ENCODE results near the gene DEFB121.

The DEFB121 gene, protein sequence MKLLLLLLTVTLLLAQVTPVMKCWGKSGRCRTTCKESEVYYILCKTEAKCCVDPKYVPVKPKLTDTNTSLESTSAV

DNA sequence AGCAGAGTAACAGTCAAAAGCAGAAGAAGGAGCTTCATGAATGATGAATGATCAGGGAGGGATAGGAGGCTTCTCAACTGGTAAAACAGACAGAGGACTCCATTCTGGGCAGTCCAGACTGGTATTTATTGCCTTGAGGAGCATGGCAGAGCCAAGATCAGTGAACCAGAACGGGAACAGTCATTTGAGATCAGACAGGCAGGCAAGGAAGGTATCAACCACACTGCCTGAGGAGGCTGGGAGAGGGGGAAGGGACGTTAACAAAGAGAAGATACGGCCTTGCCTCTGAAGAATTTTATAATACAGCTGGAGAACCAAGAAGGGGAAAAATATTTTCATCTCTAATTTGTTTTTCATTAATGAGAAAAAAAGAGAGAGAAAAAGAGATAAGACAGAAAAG lies at the start of gene DEFB121:
Gene DEFB121, minus strand, starts transcription at position 101 of the 400 bp plus-strand sequence. Its CDS starts 63 bp downstream, at position 38.
- no peaks in the 10 kb centered on the region for H3F3A ChIP-seq (ENCODE audit: insufficient read depth)
- no peaks in the 10 kb centered on the region for H4K20me1 ChIP-seq (ENCODE audit: low read depth, low read length)
- 0 out of 2 replicates have a peak, but pooled peaks cover 1% of the 10 kb centered on the region for H3K27me3 ChIP-seq (ENCODE audit: low read length)
- H3K9me3 ChIP-seq (ENCODE audit: insufficient read depth, low read length), result no peaks in the 10 kb centered on the region
- no peaks in the 10 kb centered on the region for H3K9me2 ChIP-seq (replicated peaks; ENCODE audit: insufficient read depth, low read length)
- H3K27ac ChIP-seq (ENCODE audit: low read depth, low read length), result no peak within 1 kb of the TSS
- H3K9ac ChIP-seq (ENCODE audit: low read length), result no peak within 1 kb of the TSS
- TF ChIP-seq, protein P1, sequence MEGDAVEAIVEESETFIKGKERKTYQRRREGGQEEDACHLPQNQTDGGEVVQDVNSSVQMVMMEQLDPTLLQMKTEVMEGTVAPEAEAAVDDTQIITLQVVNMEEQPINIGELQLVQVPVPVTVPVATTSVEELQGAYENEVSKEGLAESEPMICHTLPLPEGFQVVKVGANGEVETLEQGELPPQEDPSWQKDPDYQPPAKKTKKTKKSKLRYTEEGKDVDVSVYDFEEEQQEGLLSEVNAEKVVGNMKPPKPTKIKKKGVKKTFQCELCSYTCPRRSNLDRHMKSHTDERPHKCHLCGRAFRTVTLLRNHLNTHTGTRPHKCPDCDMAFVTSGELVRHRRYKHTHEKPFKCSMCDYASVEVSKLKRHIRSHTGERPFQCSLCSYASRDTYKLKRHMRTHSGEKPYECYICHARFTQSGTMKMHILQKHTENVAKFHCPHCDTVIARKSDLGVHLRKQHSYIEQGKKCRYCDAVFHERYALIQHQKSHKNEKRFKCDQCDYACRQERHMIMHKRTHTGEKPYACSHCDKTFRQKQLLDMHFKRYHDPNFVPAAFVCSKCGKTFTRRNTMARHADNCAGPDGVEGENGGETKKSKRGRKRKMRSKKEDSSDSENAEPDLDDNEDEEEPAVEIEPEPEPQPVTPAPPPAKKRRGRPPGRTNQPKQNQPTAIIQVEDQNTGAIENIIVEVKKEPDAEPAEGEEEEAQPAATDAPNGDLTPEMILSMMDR (IDR thresholded peaks at IDR 0.05; ENCODE audit: insufficient read depth, low read length, poor library complexity, severe bottlenecking), result no peak
- no peak for TF ChIP-seq EZH2phosphoT487 (conservative IDR thresholded peaks at IDR 0.05; ENCODE audit: low read length)
- H3K79me2 ChIP-seq (ENCODE audit: insufficient read depth, low read length), result no peaks in the 10 kb centered on the region
- no peaks in the 10 kb centered on the region for H3K36me3 ChIP-seq (ENCODE audit: low read length)
- no peak within 1 kb of the TSS for H3K4me2 ChIP-seq (ENCODE audit: low read depth, low read length, poor library complexity, severe bottlenecking)
- H2AFZ ChIP-seq (ENCODE audit: low read depth, low read length, severe bottlenecking), result no peak within 1 kb of the TSS
- H3K4me3 ChIP-seq (ENCODE audit: insufficient read depth, low read length, poor library complexity, severe bottlenecking), result no peak within 1 kb of the TSS

DNA sequence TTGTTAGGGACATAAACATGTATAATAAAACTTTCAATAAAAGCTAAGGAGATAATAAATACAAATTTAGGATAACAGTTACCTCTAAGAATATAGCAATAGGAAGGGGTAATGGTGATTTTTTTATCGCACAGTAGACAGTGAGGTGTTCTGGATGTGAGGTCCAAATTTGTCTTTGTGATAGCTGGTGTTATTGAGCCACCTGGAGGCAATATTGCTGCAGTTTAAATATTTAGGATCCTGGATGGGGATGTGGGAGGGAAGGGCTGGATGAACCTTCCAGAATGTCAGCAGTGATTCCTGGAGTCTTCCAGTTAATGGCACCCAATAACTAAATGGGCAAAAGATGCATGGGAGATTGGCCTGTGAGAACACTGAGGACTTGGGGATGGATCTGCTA lies 48.3 kb upstream of the DEFB121 start:
- Histone ChIP-seq H3K27me3 (ENCODE audit: low read length) (no peaks in the 10 kb centered on the region), H3K9me2 (replicated peaks; ENCODE audit: insufficient read depth, low read length) (no peaks in the 10 kb centered on the region), H2AFZ (ENCODE audit: low read depth, low read length, severe bottlenecking) (no peak overlapping the region), H3K79me2 (ENCODE audit: insufficient read depth, low read length) (no peaks in the 10 kb centered on the region), H3K27ac (ENCODE audit: low read depth, low read length) (no peak overlapping the region), H3F3A (ENCODE audit: insufficient read depth) (no peaks in the 10 kb centered on the region), H3K9ac (ENCODE audit: low read length) (no peak overlapping the region), H3K4me3 (ENCODE audit: insufficient read depth, low read length, poor library complexity, severe bottlenecking) (no peak overlapping the region), H3K9me3 (ENCODE audit: insufficient read depth, low read length) (no peaks in the 10 kb centered on the region), H3K36me3 (ENCODE audit: low read length) (no peaks in the 10 kb centered on the region), H4K20me1 (ENCODE audit: low read depth, low read length) (no peaks in the 10 kb centered on the region), H3K4me2 (ENCODE audit: low read depth, low read length, poor library complexity, severe bottlenecking) (no peak overlapping the region)
- no peak for TF ChIP-seq EZH2phosphoT487 (conservative IDR thresholded peaks at IDR 0.05; ENCODE audit: low read length)
- TF ChIP-seq, protein P1 (IDR thresholded peaks at IDR 0.05; ENCODE audit: insufficient read depth, low read length, poor library complexity, severe bottlenecking), result no peak

DNA sequence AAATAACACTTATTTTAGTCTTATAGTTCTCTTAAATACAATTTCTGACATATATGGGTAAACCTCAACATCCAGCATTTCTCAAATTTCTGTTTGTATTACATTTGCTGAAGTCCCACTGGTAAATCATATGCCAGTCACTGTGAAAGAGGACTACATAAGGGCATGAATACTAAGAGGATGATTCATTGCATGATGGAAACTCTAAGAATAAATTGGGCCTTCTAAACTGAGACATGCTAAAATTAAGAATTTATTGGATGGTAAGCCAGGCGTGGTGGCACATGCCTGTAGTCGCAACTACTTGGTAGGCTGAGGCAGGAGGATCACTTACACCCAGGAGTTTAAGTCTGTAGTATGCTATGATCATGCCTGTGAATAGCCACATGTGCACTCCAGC lies 46.6 kb upstream of the DEFB121 start:
- Histone ChIP-seq H3K4me3 (ENCODE audit: insufficient read depth, low read length, poor library complexity, severe bottlenecking) (no peak overlapping the region), H3K79me2 (ENCODE audit: insufficient read depth, low read length) (no peaks in the 10 kb centered on the region), H3K9me3 (ENCODE audit: insufficient read depth, low read length) (no peaks in the 10 kb centered on the region), H3K27me3 (ENCODE audit: low read length) (no peaks in the 10 kb centered on the region), H3K9ac (ENCODE audit: low read length) (no peak overlapping the region), H3K27ac (ENCODE audit: low read depth, low read length) (no peak overlapping the region), H4K20me1 (ENCODE audit: low read depth, low read length) (no peaks in the 10 kb centered on the region), H3K36me3 (ENCODE audit: low read length) (no peaks in the 10 kb centered on the region), H3K9me2 (replicated peaks; ENCODE audit: insufficient read depth, low read length) (no peaks in the 10 kb centered on the region), H3K4me2 (ENCODE audit: low read depth, low read length, poor library complexity, severe bottlenecking) (no peak overlapping the region), H2AFZ (ENCODE audit: low read depth, low read length, severe bottlenecking) (no peak overlapping the region), H3F3A (ENCODE audit: insufficient read depth) (no peaks in the 10 kb centered on the region)
- TF ChIP-seq EZH2phosphoT487 (conservative IDR thresholded peaks at IDR 0.05; ENCODE audit: low read length), result no peak
- TF ChIP-seq, protein P1 (IDR thresholded peaks at IDR 0.05; ENCODE audit: insufficient read depth, low read length, poor library complexity, severe bottlenecking), result no peak
